DOHH2 (cell line): ENCODE results near the gene P2RY11.

Source experiments
- H3F3A ChIP-seq: fragments of 200-600 bp; sonication (generic), shearing (Covaris generic); 2 replicates; pipeline ENCODE4 v1.6.0; 2016; ENCODE audit warnings: antibody characterized with exemption, mild to moderate bottlenecking; ENCODE audit not compliant: control insufficient read depth, insufficient read depth
- H3K27ac ChIP-seq: fragments of 200-600 bp; sonication (generic); 2 replicates; pipeline ENCODE4 v1.5.1; 2014; ENCODE audit warnings: low read depth, mild to moderate bottlenecking, low read length, moderate library complexity
- H3K27me3 ChIP-seq: fragments of 200-600 bp; sonication (generic); 2 replicates; pipeline ENCODE4 v1.6.1; 2014; ENCODE audit warnings: mild to moderate bottlenecking, low read length, mixed read lengths; ENCODE audit not compliant: control insufficient read depth
- H3K36me3 ChIP-seq: fragments of 200-600 bp; sonication (generic); 2 replicates; pipeline ENCODE4 v1.6.1; 2014; ENCODE audit warnings: mild to moderate bottlenecking, low read length, moderate library complexity, mixed read lengths; ENCODE audit not compliant: control insufficient read depth
- H3K4me1 ChIP-seq: fragments of 200-600 bp; sonication (generic); 2 replicates; pipeline ENCODE4 v1.6.1; 2014; ENCODE audit warnings: mild to moderate bottlenecking, low read length, mixed read lengths; ENCODE audit not compliant: control insufficient read depth
- H3K4me2 ChIP-seq: fragments of 200-600 bp; sonication (generic); 2 replicates; pipeline ENCODE4 v1.6.0; 2014; ENCODE audit warnings: mild to moderate bottlenecking, low read length, moderate library complexity
- H3K4me3 ChIP-seq: fragments of 200-600 bp; sonication (generic); 2 replicates; pipeline ENCODE4 v1.5.1; 2014; ENCODE audit warnings: mild to moderate bottlenecking, low read length, mixed read lengths
- H3K79me2 ChIP-seq: fragments of 200-600 bp; sonication (generic); 2 replicates; pipeline ENCODE4 v1.6.1; 2014; ENCODE audit warnings: mild to moderate bottlenecking, low read length, mixed read lengths; ENCODE audit not compliant: control insufficient read depth
- H3K9me2 ChIP-seq: fragments of 200-600 bp; sonication (generic); replicated peaks from 2 replicates; pipeline ENCODE4 v1.6.1; 2014; ENCODE audit warnings: mild to moderate bottlenecking, low read length, mixed read lengths; ENCODE audit not compliant: control insufficient read depth
- H3K9me3 ChIP-seq: fragments of 200-600 bp; sonication (generic); 2 replicates; pipeline ENCODE4 v1.6.1; 2014; ENCODE audit warnings: antibody characterized with exemption, low read length, mixed read lengths; ENCODE audit not compliant: control insufficient read depth, insufficient read depth
- H4K20me1 ChIP-seq: fragments of 200-600 bp; sonication (generic); 2 replicates; pipeline ENCODE4 v1.6.0; 2014; ENCODE audit warnings: low read depth, mild to moderate bottlenecking, antibody characterized with exemption, low read length, moderate library complexity; ENCODE audit not compliant: control insufficient read depth, insufficient read depth
- EZH2phosphoT487 ChIP-seq: fragments of 200-600 bp; sonication (generic); IDR thresholded peaks from 2 replicates; pipeline ENCODE4 v1.6.1; 2017; ENCODE audit warnings: borderline replicate concordance, mild to moderate bottlenecking, antibody characterized with exemption, low read length, moderate library complexity, mixed read lengths
- TF ChIP-seq, protein P1 (sequence below): fragments of 200-600 bp; sonication (generic); IDR thresholded peaks from one replicate; pipeline ENCODE4 v1.5.1; 2014; ENCODE audit warnings: antibody characterized with exemption, mild to moderate bottlenecking, low read depth, low read length; ENCODE audit not compliant: poor library complexity, severe bottlenecking

Gene P2RY11

DNA sequence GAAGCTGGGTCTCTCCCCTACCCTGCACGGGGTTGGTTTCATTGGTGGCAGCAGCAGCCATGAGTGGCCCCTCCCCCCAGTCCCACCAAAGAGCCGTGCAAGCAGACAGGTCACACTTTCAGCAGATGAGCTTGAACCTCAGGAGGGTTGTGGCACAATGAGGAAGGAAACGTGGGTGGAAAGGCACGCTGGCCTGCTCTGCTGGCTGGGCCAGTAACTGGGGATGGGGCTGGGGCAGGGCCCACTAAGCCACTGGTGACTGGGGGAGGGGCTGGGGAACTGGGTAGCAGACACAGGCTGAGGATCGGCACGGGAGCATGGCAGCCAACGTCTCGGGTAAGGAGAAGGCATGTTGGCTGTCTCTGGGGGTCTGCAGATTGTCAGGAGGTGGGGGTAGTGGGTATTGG is at the start of gene P2RY11:
P2RY11 (plus strand) TSS at position 289 of the 407 bp plus-strand sequence; CDS start at position 318, 29 bp downstream.
- Histone ChIP-seq H3K9me2 (no peaks in the 10 kb centered on the region), H3K4me2 (peak within 1 kb of the TSS; percentile 57), H3F3A (peaks cover 45% of the 10 kb centered on the region), H3K9me3 (no peaks in the 10 kb centered on the region), H3K4me1 (peaks cover 59% of the 10 kb centered on the region), H3K4me3 (peak within 1 kb of the TSS; percentile 16; the same call in 1 of the 2 replicates), H3K79me2 (peaks cover 33% of the 10 kb centered on the region), H3K36me3 (peaks cover 84% of the 10 kb centered on the region), H3K27me3 (no peaks in the 10 kb centered on the region), H3K27ac (peak within 1 kb of the TSS; percentile 64), H4K20me1 (no peaks in the 10 kb centered on the region)
- TF ChIP-seq EZH2phosphoT487, result no peak
- TF ChIP-seq, protein P1, sequence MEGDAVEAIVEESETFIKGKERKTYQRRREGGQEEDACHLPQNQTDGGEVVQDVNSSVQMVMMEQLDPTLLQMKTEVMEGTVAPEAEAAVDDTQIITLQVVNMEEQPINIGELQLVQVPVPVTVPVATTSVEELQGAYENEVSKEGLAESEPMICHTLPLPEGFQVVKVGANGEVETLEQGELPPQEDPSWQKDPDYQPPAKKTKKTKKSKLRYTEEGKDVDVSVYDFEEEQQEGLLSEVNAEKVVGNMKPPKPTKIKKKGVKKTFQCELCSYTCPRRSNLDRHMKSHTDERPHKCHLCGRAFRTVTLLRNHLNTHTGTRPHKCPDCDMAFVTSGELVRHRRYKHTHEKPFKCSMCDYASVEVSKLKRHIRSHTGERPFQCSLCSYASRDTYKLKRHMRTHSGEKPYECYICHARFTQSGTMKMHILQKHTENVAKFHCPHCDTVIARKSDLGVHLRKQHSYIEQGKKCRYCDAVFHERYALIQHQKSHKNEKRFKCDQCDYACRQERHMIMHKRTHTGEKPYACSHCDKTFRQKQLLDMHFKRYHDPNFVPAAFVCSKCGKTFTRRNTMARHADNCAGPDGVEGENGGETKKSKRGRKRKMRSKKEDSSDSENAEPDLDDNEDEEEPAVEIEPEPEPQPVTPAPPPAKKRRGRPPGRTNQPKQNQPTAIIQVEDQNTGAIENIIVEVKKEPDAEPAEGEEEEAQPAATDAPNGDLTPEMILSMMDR, result no peak

- Histone ChIP-seq H3K4me3 (no peak overlapping the region), H3K9me2 (no peaks in the 10 kb centered on the region), H3K27ac (no peak overlapping the region), H4K20me1 (no peaks in the 10 kb centered on the region), H3K27me3 (0 out of 2 replicates have a peak, but pooled peaks cover 3% of the 10 kb centered on the region), H3K79me2 (no peaks in the 10 kb centered on the region), H3F3A (no peaks in the 10 kb centered on the region), H3K4me1 (no peaks in the 10 kb centered on the region), H3K36me3 (no peaks in the 10 kb centered on the region), H3K4me2 (no peak overlapping the region), H3K9me3 (no peaks in the 10 kb centered on the region)
- TF ChIP-seq, protein P1, result no peak
- TF ChIP-seq EZH2phosphoT487, result no peak
These were observed 49.7 kb upstream of the P2RY11 start for GRCh38 chr19:10061717-10062310.

GRCh38 chr19:10068205-10068604 is 43.3 kb upstream of the P2RY11 start:
- Histone ChIP-seq H4K20me1 (no peaks in the 10 kb centered on the region), H3K4me3 (no peak overlapping the region), H3K27ac (no peak overlapping the region), H3K9me3 (peaks cover 3% of the 10 kb centered on the region; the same call in 1 of the 2 replicates), H3K4me1 (no peaks in the 10 kb centered on the region), H3K9me2 (no peaks in the 10 kb centered on the region), H3K27me3 (peaks cover 16% of the 10 kb centered on the region; the same call in 1 of the 2 replicates), H3K36me3 (no peaks in the 10 kb centered on the region), H3K4me2 (no peak overlapping the region), H3F3A (no peaks in the 10 kb centered on the region), H3K79me2 (no peaks in the 10 kb centered on the region)
- TF ChIP-seq EZH2phosphoT487, result no peak
- TF ChIP-seq, protein P1, result no peak
